Left ventricle myocardium inferior (tissue), 1 donor: ENCODE data around the gene THRSP. TPM values are rescaled to one million over a fixed set of nuclear protein-coding genes. Genes with fewer than 3 reads are reported as not detected.

Experiments used
- DNase-seq: peaks from one replicate; pipeline ENCODE4 v3.0.0-alpha.2; 2020
- H3K27ac ChIP-seq: fragments of 200-600 bp; replicated peaks from 2 replicates; pipeline ENCODE4 v1.8.0; 2021
- H3K27me3 ChIP-seq: fragments of 200-600 bp; 2 replicates; pipeline ENCODE4 v1.8.0; 2021; ENCODE audit warnings: low read depth
- H3K36me3 ChIP-seq: fragments of 200-600 bp; 2 replicates; pipeline ENCODE4 v1.8.0; 2021
- H3K4me1 ChIP-seq: fragments of 200-600 bp; 2 replicates; pipeline ENCODE4 v1.8.0; 2021
- H3K4me3 ChIP-seq: fragments of 200-600 bp; 2 replicates; pipeline ENCODE4 v1.8.0; 2021; ENCODE audit warnings: mild to moderate bottlenecking, moderate library complexity
- H3K9me3 ChIP-seq: fragments of 200-600 bp; replicated peaks from 2 replicates; pipeline ENCODE4 v1.8.0; 2021
- intact Hi-C: fragments of 100-400 bp; cut with micrococcal nuclease; formaldehyde crosslinking; loops from one replicate; pipeline ENCODE4 v1.11.0; 2022
- total RNA-seq: library from RNA; stranded (reverse); fragmentation: NEBNext Ultra II Directional; extraction: Animal tissue kit (Norgen Biotek cat#: 25700); gene quantifications from one replicate; pipeline ENCODE4 v1.2.1, GENCODE V29; 2021
- TF ChIP-seq, protein P1 (sequence below): fragments of 200-600 bp; IDR thresholded peaks from 2 replicates; pipeline ENCODE4 v1.8.0; 2021; ENCODE audit warnings: antibody characterized with exemption, mild to moderate bottlenecking, borderline replicate concordance
- donor health status: DM: no; HTN: yes; CAD: no; lungs with severe emphysema.

Gene THRSP
- total RNA-seq, 1 donor from 2014 or later, result 0.25 TPM

DNA sequence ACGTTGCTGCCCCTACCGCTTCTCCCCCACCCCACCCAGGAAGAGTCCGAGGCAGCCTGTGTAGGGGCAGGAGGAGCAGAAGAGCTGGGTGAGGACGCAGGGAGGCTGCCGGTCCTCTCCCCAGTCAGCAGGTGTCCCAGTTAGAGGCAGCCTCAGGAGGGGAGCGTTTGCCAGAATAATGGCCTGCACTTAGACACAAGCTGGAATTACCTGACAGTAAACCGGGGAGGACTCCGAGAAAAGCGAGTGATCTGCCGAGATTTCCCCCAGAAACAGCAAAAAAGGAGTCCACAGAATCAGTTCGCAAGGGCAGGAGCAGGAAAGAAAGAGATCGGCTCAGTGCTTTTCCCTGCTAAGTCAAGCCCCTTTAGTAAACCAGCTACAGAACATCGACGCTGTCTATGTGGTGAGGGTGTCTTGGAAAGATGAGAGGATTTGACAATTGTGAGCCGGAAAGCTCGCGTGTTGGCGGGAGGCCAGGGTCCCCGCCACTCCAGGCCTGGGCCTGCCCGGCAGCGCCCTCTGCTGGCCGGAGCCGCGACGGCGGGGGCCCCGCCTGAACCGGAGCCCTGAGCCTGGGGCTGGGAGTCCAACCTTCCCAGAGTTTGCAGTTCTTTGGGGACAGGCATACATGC is 17.7 kb upstream of the THRSP start:
- TF ChIP-seq, protein P1, sequence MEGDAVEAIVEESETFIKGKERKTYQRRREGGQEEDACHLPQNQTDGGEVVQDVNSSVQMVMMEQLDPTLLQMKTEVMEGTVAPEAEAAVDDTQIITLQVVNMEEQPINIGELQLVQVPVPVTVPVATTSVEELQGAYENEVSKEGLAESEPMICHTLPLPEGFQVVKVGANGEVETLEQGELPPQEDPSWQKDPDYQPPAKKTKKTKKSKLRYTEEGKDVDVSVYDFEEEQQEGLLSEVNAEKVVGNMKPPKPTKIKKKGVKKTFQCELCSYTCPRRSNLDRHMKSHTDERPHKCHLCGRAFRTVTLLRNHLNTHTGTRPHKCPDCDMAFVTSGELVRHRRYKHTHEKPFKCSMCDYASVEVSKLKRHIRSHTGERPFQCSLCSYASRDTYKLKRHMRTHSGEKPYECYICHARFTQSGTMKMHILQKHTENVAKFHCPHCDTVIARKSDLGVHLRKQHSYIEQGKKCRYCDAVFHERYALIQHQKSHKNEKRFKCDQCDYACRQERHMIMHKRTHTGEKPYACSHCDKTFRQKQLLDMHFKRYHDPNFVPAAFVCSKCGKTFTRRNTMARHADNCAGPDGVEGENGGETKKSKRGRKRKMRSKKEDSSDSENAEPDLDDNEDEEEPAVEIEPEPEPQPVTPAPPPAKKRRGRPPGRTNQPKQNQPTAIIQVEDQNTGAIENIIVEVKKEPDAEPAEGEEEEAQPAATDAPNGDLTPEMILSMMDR, result peak; percentile 99
- H3K36me3 ChIP-seq, result no peaks in the 10 kb centered on the region
- intact Hi-C loops, result no loop called here
- DNase-seq, result peak; percentile 83
- no peaks in the 10 kb centered on the region for H3K9me3 ChIP-seq
- H3K27ac ChIP-seq, result peak overlapping the region; percentile 42
- peaks cover 12% of the 10 kb centered on the region for H3K4me1 ChIP-seq
- peak overlapping the region; percentile 64 for H3K4me3 ChIP-seq
- H3K27me3 ChIP-seq, result no peaks in the 10 kb centered on the region

GRCh38 chr11:78046486-78046854 is 17.2 kb upstream of the THRSP start:
- H3K4me1 ChIP-seq, result peaks cover 12% of the 10 kb centered on the region
- intact Hi-C loops, result no loop called here
- H3K9me3 ChIP-seq, result no peaks in the 10 kb centered on the region
- peak overlapping the region; percentile 64 for H3K4me3 ChIP-seq
- no peaks in the 10 kb centered on the region for H3K36me3 ChIP-seq
- no peaks in the 10 kb centered on the region for H3K27me3 ChIP-seq
- no peak for DNase-seq
- H3K27ac ChIP-seq, result no peak overlapping the region
- TF ChIP-seq, protein P1, result peak; percentile 5

- intact Hi-C loops, result no loop called here
- Histone ChIP-seq H3K4me3 (no peak overlapping the region), H3K4me1 (peaks cover 12% of the 10 kb centered on the region), H3K27ac (no peak overlapping the region), H3K9me3 (no peaks in the 10 kb centered on the region), H3K27me3 (no peaks in the 10 kb centered on the region), H3K36me3 (no peaks in the 10 kb centered on the region)
- TF ChIP-seq, protein P1, result no peak
- no peak for DNase-seq
Observed at GRCh38 chr11:78048561-78048960, 15.1 kb upstream of the THRSP start.

- Histone ChIP-seq H3K36me3 (no peaks in the 10 kb centered on the region), H3K9me3 (no peaks in the 10 kb centered on the region), H3K27ac (no peak overlapping the region), H3K27me3 (no peaks in the 10 kb centered on the region), H3K4me3 (no peak overlapping the region), H3K4me1 (peaks cover 12% of the 10 kb centered on the region)
- no peak for DNase-seq
- TF ChIP-seq, protein P1, result no peak
- intact Hi-C loops, result no loop called here
Observed at GRCh38 chr11:78049348-78049747, 14.3 kb upstream of the THRSP start.

GRCh38 chr11:78050964-78051831 is 12.5 kb upstream of the THRSP start:
- H3K4me1 ChIP-seq, result peaks cover 9% of the 10 kb centered on the region
- H3K27ac ChIP-seq, result no peak overlapping the region
- intact Hi-C loops, result no loop called here
- TF ChIP-seq, protein P1, result no peak
- no peaks in the 10 kb centered on the region for H3K36me3 ChIP-seq
- DNase-seq, result no peak
- H3K9me3 ChIP-seq, result no peaks in the 10 kb centered on the region
- H3K4me3 ChIP-seq, result no peak overlapping the region
- no peaks in the 10 kb centered on the region for H3K27me3 ChIP-seq
